CD4-positive, alpha-beta T cell treated with Interleukin-4 for 1 hour (primary cell): Measurements from ENCODE around the gene TAOK2.
A peak's percentile ranks its signal among the peaks of the same experiment; 100 is the strongest.

Experiments used
- DNase-seq, 2 donors: peaks; one replicate each; pipeline ENCODE4 v3.0.0-alpha.2; 2020 to 2022

The TAOK2 gene

GRCh38 chr16:29988346-29989075 is 14.8 kb downstream of the TAOK2 start:
- no peak for DNase-seq

GRCh38 chr16:29989111-29989858 is 15.6 kb downstream of the TAOK2 start:
- DNase-seq, result no peak

- DNase-seq, result no peak
These were observed 16.4 kb downstream of the TAOK2 start for GRCh38 chr16:29990034-29990433.

- no peak for DNase-seq
These were observed 17.4 kb downstream of the TAOK2 start for GRCh38 chr16:29990883-29991570.

GRCh38 chr16:29991571-29991904 is 17.9 kb downstream of the TAOK2 start:
- DNase-seq, result no peak

GRCh38 chr16:29992344-29992967 is 18.8 kb downstream of the TAOK2 start:
- DNase-seq, result no peak

GRCh38 chr16:29993191-29993902 is 19.7 kb downstream of the TAOK2 start:
- no peak for DNase-seq

DNA sequence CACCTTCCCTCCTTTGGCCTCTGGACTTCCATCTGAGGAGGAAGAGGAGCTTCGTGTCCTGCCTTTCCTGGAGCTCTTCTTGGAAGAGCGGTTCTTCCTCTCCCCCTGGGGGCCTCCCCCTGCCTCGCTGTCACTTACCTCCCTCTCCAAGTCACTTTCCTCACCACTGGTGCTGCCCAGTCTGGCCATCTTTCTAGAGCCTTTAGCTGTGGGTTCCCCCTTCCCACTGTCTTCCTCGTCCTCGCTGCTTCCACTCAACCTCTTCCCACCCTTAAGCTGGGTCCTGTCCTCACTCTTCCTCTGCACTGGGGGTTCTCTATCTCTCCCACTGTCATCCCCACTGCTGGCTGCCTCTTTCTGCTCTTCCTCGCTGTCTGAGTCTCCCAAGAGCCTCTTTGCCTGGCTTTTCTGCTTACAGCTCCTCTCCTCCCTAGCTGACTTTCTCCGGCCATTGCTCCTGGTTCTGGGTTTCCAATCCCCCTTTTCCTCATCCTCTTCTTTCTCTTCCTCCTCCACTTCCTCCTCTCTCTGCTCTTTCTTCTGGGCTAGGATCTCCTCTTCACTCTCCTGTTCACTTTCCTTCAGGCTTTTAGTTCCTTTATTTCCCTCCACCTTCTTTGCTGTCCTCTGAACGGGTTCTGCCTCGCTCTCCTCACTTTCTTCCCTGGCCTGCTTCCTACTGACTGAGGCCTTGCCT is 20.4 kb downstream of the TAOK2 start:
- DNase-seq, result no peak

GRCh38 chr16:29994600-29995323 is 21.1 kb downstream of the TAOK2 start:
- DNase-seq, result no peak

DNA sequence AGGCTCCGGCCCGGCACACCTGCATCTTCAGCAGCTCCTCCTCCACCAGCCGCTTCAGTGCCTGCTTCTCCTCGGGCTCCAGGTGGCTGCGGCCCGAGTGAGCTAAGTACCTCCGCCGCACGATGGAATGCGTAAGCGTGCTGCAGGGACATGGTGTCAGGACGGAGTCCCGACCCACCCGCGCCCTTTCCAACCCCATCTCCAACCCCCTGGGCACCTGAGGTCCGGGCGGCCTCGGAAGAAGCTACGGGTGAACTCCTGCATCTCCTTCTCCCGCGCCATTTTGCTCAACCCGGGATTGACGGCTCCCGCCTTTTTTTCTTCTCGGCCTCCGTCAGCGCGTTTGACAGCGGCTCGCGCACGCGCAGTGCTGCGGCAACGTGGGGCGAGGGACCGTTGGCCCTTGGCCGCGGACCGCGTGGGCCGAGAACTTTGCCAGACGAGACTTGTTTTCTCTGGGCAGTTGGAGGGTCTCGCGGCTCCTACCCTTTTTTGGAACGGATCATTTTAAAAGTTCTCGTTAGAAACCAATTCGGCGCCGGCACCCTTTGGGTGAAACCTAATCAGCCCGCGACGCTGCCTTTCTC is 21.7 kb downstream of the TAOK2 start, which contains the start of gene HIRIP3:
TSS of gene HIRIP3 (minus strand) at position 294 of the 587 bp plus-strand sequence. CDS start at position 282, 12 bp downstream.
- peak; percentile 87 to 89 for DNase-seq

DNA sequence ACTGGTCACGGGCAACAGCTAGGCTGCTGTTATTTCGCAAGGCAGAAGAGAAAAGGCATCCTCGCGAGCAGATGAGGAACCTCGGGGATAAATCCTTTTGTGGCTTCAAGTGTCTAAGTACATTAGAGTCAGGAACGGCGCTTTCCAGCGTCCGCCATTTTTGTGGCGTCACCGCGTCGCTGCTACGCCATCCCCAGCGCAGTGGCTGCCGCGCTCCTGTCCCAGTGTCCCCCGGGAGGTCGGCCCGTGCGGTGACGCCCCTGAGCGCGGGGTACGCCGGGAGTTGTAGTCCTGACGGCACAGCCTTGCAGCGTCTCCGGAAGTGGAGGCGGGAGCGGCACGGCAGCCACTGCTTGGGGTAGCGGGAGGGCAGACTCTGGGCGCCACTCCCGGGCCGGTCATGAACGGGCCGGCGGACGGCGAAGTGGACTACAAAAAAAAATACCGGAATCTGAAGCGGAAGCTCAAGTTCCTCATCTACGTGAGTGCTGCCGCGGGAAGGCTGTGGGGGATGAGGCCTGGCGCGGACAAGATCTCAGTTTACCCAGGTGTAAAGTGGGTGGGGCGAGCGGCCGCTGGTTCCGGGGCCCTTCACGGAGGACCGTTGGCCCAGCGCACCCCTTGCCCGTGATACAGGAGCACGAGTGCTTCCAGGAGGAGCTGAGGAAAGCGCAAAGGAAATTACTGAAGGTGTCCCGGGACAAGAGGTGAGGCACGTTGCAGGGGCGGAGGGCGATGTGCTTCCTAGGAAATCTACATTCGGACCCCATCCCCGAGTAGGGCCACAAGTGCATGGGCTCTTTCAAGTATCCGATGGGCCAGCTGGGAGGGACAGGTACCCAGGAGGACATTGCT is 22.5 kb downstream of the TAOK2 start, which contains the start of gene INO80E:
TSS of gene INO80E (plus strand) at position 331 of the 855 bp plus-strand sequence. CDS start at position 401, 70 bp downstream.
- DNase-seq, result peak; percentile 98

DNA sequence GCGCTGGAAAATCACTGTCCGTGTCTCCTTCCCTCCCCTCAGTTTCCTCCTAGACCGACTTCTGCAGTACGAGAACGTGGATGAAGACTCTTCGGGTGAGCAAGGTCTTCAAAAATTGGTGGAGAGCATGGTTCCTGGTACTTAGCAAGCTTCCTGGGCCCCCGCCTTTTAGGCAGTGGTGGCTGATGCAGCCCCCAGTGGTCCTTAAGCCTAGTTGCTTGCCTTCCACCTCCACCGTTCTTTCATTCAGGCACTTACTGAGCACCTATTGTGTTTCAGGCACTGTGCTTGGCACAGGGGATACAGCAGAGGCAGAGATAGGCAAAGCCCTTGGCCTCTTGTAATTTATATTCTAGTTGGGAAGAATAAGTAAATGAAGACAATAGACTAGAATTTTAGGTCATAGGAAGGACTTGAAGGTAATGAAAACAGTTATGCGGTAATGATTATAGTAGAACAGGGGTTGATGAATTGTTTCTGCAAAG is 23.1 kb downstream of the TAOK2 start:
- DNase-seq, result no peak

- DNase-seq, result no peak
These were observed 25.9 kb downstream of the TAOK2 start for GRCh38 chr16:29999605-30000004.

GRCh38 chr16:30000735-30001631 is 27.3 kb downstream of the TAOK2 start:
- no peak for DNase-seq

DNA sequence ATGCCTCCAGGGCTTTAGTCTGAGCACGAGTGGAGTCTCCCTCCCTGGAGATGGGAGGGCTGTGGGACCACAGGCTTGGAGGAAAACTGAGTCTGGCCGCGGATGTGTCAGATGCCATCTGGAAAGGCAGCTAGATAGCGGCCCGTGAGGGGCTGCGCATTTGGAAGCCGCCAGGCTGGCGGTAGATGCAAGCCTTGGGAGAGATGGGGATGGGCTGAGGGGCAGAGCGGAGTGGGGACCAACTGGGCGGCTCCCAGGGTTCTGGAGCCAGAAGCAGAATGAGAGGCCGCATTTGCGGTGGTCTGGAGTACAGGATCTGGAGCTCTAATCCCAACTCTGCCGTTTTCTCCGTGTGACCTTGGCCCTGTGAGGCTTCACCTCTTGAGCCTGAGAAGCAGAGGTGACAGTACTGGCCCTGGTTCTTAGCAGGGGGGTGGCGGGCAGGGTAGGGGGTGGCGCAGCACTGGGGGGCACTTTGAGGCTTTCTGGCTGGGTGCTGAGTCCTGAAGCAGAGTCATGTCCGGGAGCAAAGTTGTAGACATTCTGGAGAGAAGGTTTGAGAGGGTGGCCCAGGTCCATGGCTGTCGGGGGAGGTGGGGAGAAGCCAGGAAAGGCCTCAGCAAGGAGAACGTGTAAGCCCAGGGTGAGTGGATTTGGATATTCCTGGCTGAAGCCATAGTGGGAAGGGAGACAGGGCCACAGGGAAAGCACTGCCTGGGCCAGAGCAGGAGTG is 29.1 kb downstream of the TAOK2 start:
- no peak for DNase-seq

DNA sequence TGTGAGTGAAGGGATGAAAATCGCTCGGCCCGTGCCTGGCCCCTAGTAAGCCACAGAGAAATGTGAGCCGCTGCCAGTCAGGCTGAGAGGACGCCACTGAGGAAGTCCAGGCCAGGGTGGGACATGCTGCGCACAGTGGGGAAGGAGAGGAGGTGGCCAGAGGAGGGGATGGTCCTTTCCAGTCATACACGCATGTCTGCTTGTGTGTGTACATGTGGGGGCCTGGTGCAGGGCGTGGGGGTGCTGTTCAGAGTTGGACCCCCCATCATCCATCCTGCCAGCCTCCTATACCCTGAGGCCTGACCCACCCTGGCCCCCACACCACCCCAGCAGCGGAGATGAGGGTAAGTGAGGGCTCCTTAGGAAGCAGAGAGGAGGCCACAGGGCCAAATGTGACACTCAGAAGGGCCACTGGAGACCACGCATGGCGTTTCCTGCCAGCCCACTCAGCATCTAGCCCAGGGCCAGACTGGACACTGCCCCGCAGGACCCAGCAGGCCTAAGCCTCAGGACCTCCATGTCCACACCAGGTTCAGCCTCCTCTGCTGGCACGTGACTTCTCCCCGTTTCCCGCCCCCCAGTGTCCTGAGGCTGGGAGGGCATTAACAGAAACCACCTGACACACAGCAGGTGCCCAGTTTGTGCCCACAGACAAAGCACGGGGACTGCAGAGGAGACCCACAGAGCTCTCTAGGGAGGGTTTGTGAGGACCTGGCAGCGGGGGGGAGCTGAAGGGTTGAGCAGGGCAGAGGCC is 30.2 kb downstream of the TAOK2 start:
- no peak for DNase-seq

DNA sequence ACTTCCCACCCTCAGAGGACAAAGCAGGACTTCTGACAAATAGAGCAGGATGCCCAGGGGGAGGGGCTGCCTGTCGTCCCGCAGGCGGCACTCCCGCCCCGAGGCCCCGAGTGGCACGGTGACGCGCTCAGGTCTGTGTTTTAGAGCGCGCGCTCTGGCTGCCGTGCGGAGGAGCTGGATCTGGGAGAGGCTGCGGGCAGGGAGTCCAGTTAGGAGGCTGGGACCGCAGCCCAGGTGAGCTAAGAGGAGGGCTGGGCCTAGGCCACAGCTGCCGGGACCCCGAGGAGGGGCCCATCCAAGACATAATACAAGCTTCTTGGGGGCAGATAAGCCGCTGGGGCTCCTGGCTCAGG is 30.7 kb downstream of the TAOK2 start:
- DNase-seq, result no peak
